Left ventricle myocardium inferior (tissue), 1 donor: ENCODE measurements around the gene SYNE1. TPM values are rescaled to one million over a fixed set of nuclear protein-coding genes. Genes with fewer than 3 reads are reported as not detected.

Experiments
- DNase-seq: peaks from one replicate; pipeline ENCODE4 v3.0.0-alpha.2; 2020
- H3K27ac ChIP-seq: fragments of 200-600 bp; replicated peaks from 2 replicates; pipeline ENCODE4 v1.8.0; 2021
- H3K27me3 ChIP-seq: fragments of 200-600 bp; 2 replicates; pipeline ENCODE4 v1.8.0; 2021; ENCODE audit warnings: low read depth
- H3K36me3 ChIP-seq: fragments of 200-600 bp; 2 replicates; pipeline ENCODE4 v1.8.0; 2021
- H3K4me1 ChIP-seq: fragments of 200-600 bp; 2 replicates; pipeline ENCODE4 v1.8.0; 2021
- H3K4me3 ChIP-seq: fragments of 200-600 bp; 2 replicates; pipeline ENCODE4 v1.8.0; 2021; ENCODE audit warnings: mild to moderate bottlenecking, moderate library complexity
- H3K9me3 ChIP-seq: fragments of 200-600 bp; replicated peaks from 2 replicates; pipeline ENCODE4 v1.8.0; 2021
- intact Hi-C: fragments of 100-400 bp; cut with micrococcal nuclease; formaldehyde crosslinking; loops from one replicate; pipeline ENCODE4 v1.11.0; 2022
- total RNA-seq: library from RNA; stranded (reverse); fragmentation: NEBNext Ultra II Directional; extraction: Animal tissue kit (Norgen Biotek cat#: 25700); gene quantifications from one replicate; pipeline ENCODE4 v1.2.1, GENCODE V29; 2021
- TF ChIP-seq, protein P1 (sequence below): fragments of 200-600 bp; IDR thresholded peaks from 2 replicates; pipeline ENCODE4 v1.8.0; 2021; ENCODE audit warnings: antibody characterized with exemption, mild to moderate bottlenecking, borderline replicate concordance
- donor health status: DM: no; HTN: yes; CAD: no; lungs with severe emphysema.

Gene SYNE1
- total RNA-seq, 1 donor from 2014 or later, result 105 TPM

DNA sequence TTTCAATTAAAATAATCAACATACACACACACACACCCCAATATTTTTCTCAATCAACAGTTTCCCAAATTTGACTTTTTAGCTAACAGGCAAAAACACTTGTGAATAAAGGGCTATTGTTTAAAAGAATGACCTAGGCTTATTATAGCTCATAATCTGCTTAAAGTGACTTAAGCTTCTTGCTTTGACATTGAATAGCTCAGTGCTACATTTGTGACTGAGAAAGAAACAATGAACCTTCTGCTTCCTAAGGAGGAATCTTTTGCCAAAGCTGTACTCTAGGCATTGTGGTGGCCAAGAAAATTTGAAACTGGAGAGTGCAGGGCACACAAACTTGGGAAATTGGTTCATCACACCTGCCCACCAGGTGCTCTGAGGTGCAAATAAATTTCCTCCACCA lies 282.0 kb downstream of the SYNE1 start:
- Histone ChIP-seq H3K27me3 (no peaks in the 10 kb centered on the region), H3K9me3 (no peaks in the 10 kb centered on the region), H3K4me1 (peaks cover 43% of the 10 kb centered on the region), H3K27ac (peak overlapping the region; percentile 54), H3K36me3 (peaks cover 83% of the 10 kb centered on the region), H3K4me3 (no peak overlapping the region)
- TF ChIP-seq, protein P1, sequence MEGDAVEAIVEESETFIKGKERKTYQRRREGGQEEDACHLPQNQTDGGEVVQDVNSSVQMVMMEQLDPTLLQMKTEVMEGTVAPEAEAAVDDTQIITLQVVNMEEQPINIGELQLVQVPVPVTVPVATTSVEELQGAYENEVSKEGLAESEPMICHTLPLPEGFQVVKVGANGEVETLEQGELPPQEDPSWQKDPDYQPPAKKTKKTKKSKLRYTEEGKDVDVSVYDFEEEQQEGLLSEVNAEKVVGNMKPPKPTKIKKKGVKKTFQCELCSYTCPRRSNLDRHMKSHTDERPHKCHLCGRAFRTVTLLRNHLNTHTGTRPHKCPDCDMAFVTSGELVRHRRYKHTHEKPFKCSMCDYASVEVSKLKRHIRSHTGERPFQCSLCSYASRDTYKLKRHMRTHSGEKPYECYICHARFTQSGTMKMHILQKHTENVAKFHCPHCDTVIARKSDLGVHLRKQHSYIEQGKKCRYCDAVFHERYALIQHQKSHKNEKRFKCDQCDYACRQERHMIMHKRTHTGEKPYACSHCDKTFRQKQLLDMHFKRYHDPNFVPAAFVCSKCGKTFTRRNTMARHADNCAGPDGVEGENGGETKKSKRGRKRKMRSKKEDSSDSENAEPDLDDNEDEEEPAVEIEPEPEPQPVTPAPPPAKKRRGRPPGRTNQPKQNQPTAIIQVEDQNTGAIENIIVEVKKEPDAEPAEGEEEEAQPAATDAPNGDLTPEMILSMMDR, result no peak
- intact Hi-C loops, result no loop called here
- DNase-seq, result no peak

DNA sequence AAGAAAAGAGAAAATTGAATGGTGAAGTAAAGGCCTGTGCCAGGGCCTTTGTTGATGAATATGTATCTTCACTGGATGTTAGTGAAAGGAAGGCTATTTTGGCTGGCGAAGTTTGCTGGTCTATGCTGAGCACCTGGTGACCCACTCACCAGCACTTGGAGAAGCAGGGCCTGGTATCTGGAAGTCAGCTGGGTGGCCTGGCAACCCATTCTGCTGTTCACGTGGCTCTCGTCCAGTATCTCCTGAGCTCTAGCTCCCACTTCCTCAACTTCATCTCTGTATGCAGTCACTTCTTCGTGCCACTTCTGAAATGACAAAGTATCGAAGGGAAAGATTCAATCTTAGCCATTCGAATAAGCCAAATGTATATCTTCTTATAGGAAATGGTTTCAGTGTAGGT lies 283.7 kb downstream of the SYNE1 start:
- Histone ChIP-seq H3K36me3 (peaks cover 85% of the 10 kb centered on the region), H3K4me1 (peaks cover 50% of the 10 kb centered on the region), H3K27ac (peak overlapping the region; percentile 36), H3K9me3 (no peaks in the 10 kb centered on the region), H3K4me3 (no peak overlapping the region), H3K27me3 (no peaks in the 10 kb centered on the region)
- intact Hi-C loops, result no loop called here
- DNase-seq, result no peak
- TF ChIP-seq, protein P1, result no peak

DNA sequence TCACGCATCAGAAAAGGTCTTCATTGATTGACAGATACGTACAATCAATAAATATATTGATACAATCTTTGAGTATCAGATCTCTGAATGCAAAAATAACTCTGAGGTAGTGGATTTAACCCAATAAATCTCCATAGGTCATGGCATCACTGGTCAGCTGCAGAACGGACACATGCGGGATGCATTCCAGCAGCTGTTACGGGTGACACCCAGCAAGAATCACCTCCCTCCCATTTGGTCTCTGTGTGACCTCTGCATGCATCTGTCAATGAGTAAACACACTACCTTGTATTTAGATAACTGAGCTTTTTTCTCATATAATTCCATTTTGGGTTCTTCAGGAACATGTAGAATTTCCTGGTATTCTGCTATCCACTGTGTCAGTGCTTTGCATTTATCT lies 285.4 kb downstream of the SYNE1 start:
- TF ChIP-seq, protein P1, result no peak
- H3K36me3 ChIP-seq, result peaks cover 85% of the 10 kb centered on the region
- no peaks in the 10 kb centered on the region for H3K27me3 ChIP-seq
- DNase-seq, result no peak
- no peaks in the 10 kb centered on the region for H3K9me3 ChIP-seq
- intact Hi-C loops, result no loop called here
- no peak overlapping the region for H3K4me3 ChIP-seq
- H3K27ac ChIP-seq, result peak overlapping the region; percentile 76
- peaks cover 50% of the 10 kb centered on the region for H3K4me1 ChIP-seq

DNA sequence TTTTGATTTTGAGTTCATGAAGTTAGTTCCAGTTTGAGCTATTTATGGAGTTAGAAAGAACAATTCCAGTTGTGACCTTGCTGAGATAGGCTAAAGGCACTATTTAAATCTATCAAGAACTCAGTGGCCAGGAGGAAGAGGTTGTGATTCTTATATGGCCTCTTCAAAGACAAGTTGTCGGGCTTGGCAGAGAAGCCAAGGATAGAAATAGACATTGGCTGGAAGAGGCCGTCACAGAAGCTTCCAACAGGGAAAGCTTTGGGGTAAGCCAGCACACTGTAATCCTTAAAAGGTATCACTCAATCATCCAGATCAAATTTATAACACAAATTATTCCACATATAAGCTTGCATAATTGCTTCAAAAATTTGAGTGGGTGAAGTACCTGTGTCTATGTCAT lies 286.1 kb downstream of the SYNE1 start:
- intact Hi-C loops, result no loop called here
- peaks cover 50% of the 10 kb centered on the region for H3K4me1 ChIP-seq
- no peaks in the 10 kb centered on the region for H3K27me3 ChIP-seq
- H3K27ac ChIP-seq, result peak overlapping the region; percentile 76
- TF ChIP-seq, protein P1, result no peak
- H3K4me3 ChIP-seq, result no peak overlapping the region
- H3K9me3 ChIP-seq, result no peaks in the 10 kb centered on the region
- no peak for DNase-seq
- peaks cover 89% of the 10 kb centered on the region for H3K36me3 ChIP-seq

DNA sequence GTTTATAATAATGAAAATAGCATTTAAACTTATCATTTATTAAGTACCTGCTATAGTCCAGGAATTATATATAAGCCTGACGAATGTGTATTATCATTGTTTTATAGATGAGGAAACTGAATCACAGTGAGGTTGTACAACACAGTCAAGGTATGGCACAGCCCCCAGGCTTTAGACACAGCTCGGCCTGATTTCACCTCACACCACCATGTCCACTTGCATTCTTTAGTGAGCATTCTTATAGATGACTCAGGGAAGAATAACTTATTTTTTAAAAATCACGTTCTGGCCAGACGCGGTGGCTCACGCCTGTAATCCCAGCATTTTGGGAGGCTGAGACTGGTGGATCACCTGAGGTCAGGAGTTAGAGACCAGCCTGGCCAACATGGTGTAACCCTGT lies 289.0 kb downstream of the SYNE1 start:
- no peak overlapping the region for H3K27ac ChIP-seq
- no peak overlapping the region for H3K4me3 ChIP-seq
- peaks cover 51% of the 10 kb centered on the region for H3K4me1 ChIP-seq
- H3K36me3 ChIP-seq, result peaks cover 96% of the 10 kb centered on the region
- TF ChIP-seq, protein P1, result no peak
- intact Hi-C loops, result no loop called here
- H3K9me3 ChIP-seq, result no peaks in the 10 kb centered on the region
- H3K27me3 ChIP-seq, result no peaks in the 10 kb centered on the region
- no peak for DNase-seq
